Muscle layer of duodenum (tissue), 2 donors: Measurements from ENCODE around the gene VSIG4.

Experiments used
- H3K27ac ChIP-seq: one replicate; pipeline ENCODE4 v1.7.0; 2013; ENCODE audit warnings: mild to moderate bottlenecking, low read length
- H3K27me3 ChIP-seq: one replicate; pipeline ENCODE4 v1.7.0; 2013; ENCODE audit warnings: low read depth, mild to moderate bottlenecking, control low read depth, low read length
- H3K36me3 ChIP-seq, 2 donors: one replicate each; pipeline ENCODE4 v1.7.0; 2013; ENCODE audit warnings: low read length in 2 of 2, control low read depth in 1 of 2, mild to moderate bottlenecking in 1 of 2; ENCODE audit not compliant: insufficient read depth in 2 of 2, control insufficient read depth in 1 of 2
- H3K4me1 ChIP-seq, 2 donors: one replicate each; pipeline ENCODE4 v1.7.0; 2013; ENCODE audit warnings: low read length in 2 of 2, mild to moderate bottlenecking in 2 of 2, control low read depth in 1 of 2, moderate library complexity in 1 of 2; ENCODE audit not compliant: insufficient read depth in 2 of 2, control insufficient read depth in 1 of 2
- H3K4me3 ChIP-seq, 2 donors: one replicate each; pipeline ENCODE4 v1.7.0; 2013; ENCODE audit warnings: low read length in 2 of 2, low read depth in 1 of 2, mild to moderate bottlenecking in 1 of 2
- H3K9me3 ChIP-seq, 2 donors: one replicate each; pipeline ENCODE4 v1.7.0; 2013; ENCODE audit warnings: low read length in 2 of 2, control low read depth in 1 of 2, mild to moderate bottlenecking in 1 of 2; ENCODE audit not compliant: control insufficient read depth in 1 of 2
- donor health status: healthy.

The VSIG4 gene

DNA sequence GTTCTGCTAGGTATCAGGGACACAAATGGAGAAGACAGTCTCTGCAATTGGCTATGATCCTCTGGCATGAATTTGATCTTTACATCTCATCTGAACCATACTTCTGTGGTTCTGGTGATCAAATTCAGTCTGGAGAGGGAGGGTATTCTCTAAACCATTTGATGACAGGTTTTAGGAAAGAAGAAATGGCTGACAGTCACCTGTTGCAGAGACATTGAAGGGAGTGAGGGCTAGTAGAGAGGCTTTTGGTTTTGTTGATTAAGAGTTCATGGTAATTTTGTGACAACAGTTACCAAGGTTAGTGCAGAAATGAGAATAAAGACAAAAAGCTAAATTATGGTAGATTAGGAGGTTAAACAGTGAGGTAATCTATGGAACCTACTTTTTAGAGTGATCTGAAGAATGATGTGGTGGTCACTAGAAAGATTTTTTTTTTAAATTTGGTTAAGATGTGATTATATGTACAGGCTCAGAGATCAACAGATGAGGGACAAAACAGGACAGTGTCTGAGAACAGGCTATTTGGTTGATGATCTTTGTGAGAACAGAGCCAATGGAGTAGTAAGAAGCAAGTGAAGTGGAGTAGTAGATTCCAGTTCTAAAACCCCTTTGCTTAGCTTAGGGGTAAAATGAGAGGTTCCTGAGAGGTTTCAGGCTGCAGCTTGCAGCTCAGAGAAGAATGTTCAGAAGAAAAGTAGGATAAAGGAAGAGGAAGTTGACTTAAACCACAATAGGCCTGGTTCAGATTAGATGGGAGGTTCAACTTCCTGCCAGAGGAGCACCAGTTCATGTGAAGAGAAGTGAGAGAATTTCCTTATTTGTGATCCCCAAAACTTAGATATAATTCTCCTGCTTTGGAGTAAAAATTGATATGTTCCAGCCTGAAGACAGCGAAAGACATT, 34.7 kb downstream of the VSIG4 start:
- Histone ChIP-seq H3K4me1 (no peaks in the 10 kb centered on the region), H3K9me3 (no peaks in the 10 kb centered on the region), H3K27ac (no peak overlapping the region), H3K4me3 (no peak overlapping the region), H3K27me3 (no peaks in the 10 kb centered on the region), H3K36me3 (no peaks in the 10 kb centered on the region)

DNA sequence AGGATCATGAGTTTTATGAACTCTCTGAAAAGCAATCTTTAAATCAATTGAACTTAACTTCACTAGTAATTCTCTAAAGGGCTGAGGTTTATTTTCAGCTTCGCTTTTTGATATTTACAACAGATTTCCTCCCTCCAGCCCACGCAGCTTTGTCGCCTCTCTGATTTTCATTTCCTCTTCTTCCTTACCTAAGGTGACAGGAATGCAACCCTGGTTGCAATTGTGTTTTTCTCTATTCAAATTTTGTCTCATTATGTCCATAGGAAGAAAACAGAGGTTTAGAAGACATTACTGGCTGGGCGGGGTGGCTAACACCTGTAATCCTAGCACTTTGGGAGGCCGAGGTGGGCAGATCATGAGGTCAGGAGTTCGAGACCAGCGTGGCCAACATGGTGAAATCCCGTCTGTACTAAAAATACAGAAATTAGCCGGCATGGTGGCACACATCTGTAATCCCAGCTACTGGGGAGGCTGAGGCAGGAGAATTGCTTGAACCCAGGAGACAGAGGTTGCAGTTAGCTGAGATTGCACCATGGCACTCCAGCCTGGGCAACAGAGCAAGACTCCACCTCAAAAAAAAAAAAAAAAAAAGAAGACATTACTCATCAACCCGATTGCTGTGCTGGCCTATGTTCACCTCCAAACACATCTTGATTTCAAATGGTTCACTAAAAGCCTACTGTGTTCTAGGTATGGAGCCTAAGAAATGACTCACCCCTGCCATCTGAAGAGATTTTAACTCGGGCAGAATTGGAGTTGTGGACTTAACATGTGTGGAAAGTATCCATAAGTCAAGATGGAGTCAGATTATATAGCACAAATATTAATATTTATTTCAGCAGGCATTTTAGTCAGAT, 36.8 kb downstream of the VSIG4 start:
- Histone ChIP-seq H3K4me1 (no peaks in the 10 kb centered on the region), H3K27ac (no peak overlapping the region), H3K9me3 (no peaks in the 10 kb centered on the region), H3K4me3 (no peak overlapping the region), H3K27me3 (no peaks in the 10 kb centered on the region), H3K36me3 (no peaks in the 10 kb centered on the region)

DNA sequence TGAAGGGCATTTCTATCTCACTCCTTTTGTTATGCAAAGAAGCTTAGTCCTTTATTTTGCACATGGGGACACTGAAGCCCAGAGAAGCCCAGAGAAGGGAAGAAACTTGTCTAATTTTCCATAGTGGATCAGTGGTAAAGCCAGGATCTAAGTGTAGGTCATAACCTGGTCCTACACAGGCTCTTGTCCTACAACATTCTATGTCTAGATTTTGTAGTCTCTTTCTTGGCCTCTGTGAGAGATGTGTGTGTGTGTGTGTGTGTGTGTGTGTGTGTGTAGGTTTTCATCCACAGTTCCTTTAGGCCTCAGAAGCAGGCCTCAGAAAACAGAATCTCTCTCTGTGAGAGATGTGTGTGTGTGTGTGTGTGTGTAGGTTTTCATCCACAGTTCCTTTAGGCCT, 38.3 kb downstream of the VSIG4 start:
- no peak overlapping the region for H3K27ac ChIP-seq

DNA sequence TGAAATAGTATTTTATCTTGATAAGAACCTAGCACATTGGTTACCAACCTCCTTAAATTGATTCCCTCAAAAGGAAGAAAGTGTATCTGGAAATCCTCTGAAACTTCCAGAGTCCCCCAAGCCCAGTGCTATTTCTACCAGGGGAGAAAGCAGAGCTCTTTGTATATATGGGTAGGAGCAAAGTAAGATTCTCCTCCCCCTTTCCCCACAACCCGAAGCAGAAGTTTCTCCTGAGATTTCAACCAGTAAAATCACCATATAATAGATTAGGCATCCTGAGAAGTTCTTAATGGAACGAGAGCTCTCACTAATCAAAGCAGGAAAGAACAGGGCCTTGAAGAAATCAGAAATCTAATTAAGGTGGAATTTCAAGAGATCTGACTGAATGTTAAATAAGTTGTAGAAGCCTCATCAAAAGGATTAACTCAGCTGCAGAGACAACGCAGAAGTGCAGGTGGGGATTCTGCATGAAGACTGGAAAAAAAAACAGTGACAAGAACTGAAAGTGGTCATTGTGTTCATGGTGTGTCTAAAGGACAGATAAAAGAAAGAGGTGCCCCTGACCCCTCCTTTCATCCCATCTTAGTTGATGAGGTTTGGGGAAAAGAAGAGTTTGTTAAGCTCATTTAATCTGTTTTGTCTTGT, 39.1 kb downstream of the VSIG4 start:
- H3K4me1 ChIP-seq = no peaks in the 10 kb centered on the region
- H3K27ac ChIP-seq = no peak overlapping the region
- no peaks in the 10 kb centered on the region for H3K36me3 ChIP-seq
- H3K4me3 ChIP-seq = no peak overlapping the region
- H3K9me3 ChIP-seq = no peaks in the 10 kb centered on the region
- no peaks in the 10 kb centered on the region for H3K27me3 ChIP-seq

More for the DNA sequence above, 38.3 kb downstream of the VSIG4 start:
- H3K36me3 ChIP-seq = no peaks in the 10 kb centered on the region
- H3K9me3 ChIP-seq = no peaks in the 10 kb centered on the region
- no peaks in the 10 kb centered on the region for H3K4me1 ChIP-seq
- no peak overlapping the region for H3K4me3 ChIP-seq
- no peaks in the 10 kb centered on the region for H3K27me3 ChIP-seq

GRCh38 chrX:66000178-66000577, 39.7 kb downstream of the VSIG4 start:
- Histone ChIP-seq H3K36me3 (no peaks in the 10 kb centered on the region), H3K27me3 (no peaks in the 10 kb centered on the region), H3K27ac (no peak overlapping the region), H3K4me1 (no peaks in the 10 kb centered on the region), H3K9me3 (no peaks in the 10 kb centered on the region), H3K4me3 (no peak overlapping the region)

DNA sequence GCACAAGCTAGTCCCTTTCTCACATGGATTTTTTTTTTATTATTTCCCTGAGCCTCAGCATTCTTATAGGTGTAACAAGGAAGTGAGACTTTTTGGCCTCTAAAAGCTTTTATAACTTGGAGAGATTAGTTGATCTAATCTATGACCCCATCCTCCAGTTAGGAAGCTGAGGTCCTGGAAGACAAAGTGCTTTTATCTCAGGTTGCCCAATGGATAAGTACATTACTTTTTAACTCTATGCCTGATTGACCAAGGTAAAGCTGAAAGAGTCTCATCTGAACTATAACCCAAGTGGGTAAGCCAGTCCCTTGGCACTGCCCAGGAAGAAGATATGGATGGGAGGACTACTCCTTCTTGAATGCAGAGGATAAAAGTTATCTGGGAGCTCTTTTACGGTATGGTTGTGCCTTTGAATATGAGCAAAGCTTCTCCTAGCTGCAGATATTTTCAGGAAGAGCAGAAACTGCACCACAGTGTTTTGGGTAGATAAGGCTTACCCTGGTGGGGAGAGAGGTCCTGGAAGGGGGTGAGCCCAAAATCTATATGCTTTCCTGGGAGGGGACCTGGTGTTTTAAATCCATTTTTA, 40.2 kb downstream of the VSIG4 start:
- no peaks in the 10 kb centered on the region for H3K4me1 ChIP-seq
- no peak overlapping the region for H3K27ac ChIP-seq

DNA sequence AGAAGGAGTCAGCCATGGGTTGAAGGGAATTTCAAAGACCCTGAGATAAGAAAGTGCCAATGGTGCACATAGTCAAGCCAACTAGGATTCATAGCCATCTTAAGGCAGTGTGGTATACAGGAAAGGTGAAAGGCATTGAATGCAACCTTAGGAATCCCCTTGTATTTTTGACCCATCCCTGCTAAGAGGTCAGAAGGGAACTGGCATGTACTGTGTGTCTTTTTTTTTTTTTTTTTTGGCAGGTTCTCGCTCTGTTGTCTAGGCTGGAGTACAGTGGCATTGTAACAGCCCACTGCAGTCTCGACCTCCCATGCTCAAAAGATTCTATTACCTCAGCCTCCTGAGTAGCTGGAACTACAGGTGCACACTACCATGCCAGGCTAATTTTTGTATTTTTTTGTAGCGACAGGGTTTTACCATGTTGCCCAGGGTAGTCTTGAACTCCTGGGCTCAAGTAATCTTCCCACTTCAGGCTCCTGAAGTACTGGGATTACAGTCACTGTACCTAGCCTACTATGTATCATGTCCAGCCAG, 40.8 kb downstream of the VSIG4 start:
- no peaks in the 10 kb centered on the region for H3K9me3 ChIP-seq
- no peaks in the 10 kb centered on the region for H3K4me1 ChIP-seq
- no peaks in the 10 kb centered on the region for H3K36me3 ChIP-seq
- no peak overlapping the region for H3K4me3 ChIP-seq
- H3K27me3 ChIP-seq = no peaks in the 10 kb centered on the region
- H3K27ac ChIP-seq = no peak overlapping the region

More for the DNA sequence above, 40.2 kb downstream of the VSIG4 start:
- H3K4me3 ChIP-seq = no peak overlapping the region
- H3K27me3 ChIP-seq = no peaks in the 10 kb centered on the region
- H3K9me3 ChIP-seq = no peaks in the 10 kb centered on the region
- no peaks in the 10 kb centered on the region for H3K36me3 ChIP-seq

DNA sequence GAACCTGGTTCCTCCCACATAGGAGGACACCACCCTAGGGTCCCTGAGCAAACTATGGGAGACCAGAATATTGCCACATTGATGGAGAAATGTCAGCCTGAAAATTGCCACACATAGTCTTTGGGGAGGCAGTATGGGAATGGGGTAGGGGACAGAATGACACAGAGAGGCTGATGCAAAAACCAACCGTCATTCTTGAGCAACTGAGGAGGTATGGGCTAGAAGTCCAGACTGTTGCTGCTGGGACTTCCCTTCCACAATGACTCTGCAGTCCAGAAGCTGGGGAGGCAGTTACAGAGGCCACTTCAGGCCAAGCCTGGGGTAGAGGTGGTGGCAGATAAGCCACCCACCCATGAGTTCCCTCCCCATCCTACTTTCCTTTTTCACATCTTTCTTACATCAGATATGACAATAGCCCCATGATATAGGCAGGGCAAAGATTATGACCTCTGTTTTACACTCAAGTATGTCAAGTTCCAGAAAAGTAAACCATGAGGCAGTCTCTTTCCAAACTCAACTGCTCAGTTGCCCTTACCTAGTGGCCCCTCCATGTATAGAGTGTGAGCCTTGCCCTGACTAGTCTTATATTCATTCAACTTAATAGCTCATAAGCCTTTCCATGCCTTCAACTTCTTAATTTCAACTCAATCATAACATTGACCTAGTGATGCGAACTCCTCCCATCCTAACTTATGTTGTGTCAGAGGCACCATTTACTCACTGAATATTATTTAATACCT, 41.7 kb downstream of the VSIG4 start:
- Histone ChIP-seq H3K36me3 (no peaks in the 10 kb centered on the region), H3K27ac (no peak overlapping the region), H3K4me1 (no peaks in the 10 kb centered on the region), H3K4me3 (no peak overlapping the region), H3K27me3 (no peaks in the 10 kb centered on the region), H3K9me3 (no peaks in the 10 kb centered on the region)

- Histone ChIP-seq H3K27ac (no peak overlapping the region), H3K36me3 (no peaks in the 10 kb centered on the region), H3K27me3 (no peaks in the 10 kb centered on the region), H3K4me3 (no peak overlapping the region), H3K4me1 (no peaks in the 10 kb centered on the region), H3K9me3 (no peaks in the 10 kb centered on the region)
Measured at GRCh38 chrX:65994519-65995506, 45.1 kb downstream of the VSIG4 start.
